Stimulated activated naive CD8-positive, alpha-beta T cell treated with anti-CD3 and anti-CD28 coated beads, Interleukin-15, amount 100 ng/mL, for 72 hours (primary cell): ENCODE data around the gene TBL1XR1.
"Not testable (repeated sequence)": the region's sequence is repeated elsewhere in the genome, so short reads cannot be mapped to it uniquely, and the experiment has no call there.

Experiments used
- ATAC-seq: fragments of 150-1000 bp; cut with Tn5 transposase; 2 replicates; pipeline ENCODE4 v1.10.0; 2021; ENCODE audit warnings: mild to moderate bottlenecking, moderate library complexity
- DNase-seq, 2 donors: peaks; one replicate each; pipeline ENCODE4 v3.0.0; 2021 to 2022
- H3K27ac Mint-ChIP-seq, 2 donors: one replicate each; pipeline ENCODE4 v1.8.0; 2022; ENCODE audit warnings: mild to moderate bottlenecking in 2 of 2, mixed read lengths in 2 of 2, moderate library complexity in 2 of 2
- H3K27me3 Mint-ChIP-seq: one replicate; pipeline ENCODE4 v1.8.0; 2022; ENCODE audit warnings: mixed read lengths
- H3K4me1 Mint-ChIP-seq: one replicate; pipeline ENCODE4 v1.8.0; 2022; ENCODE audit warnings: mild to moderate bottlenecking, mixed read lengths
- H3K4me3 Mint-ChIP-seq, 2 donors: one replicate each; pipeline ENCODE4 v1.8.0; 2022; ENCODE audit warnings: mild to moderate bottlenecking in 2 of 2, mixed read lengths in 2 of 2, moderate library complexity in 1 of 2
- H3K9me3 Mint-ChIP-seq, 2 donors: one replicate each; pipeline ENCODE4 v1.8.0; 2022; ENCODE audit warnings: mixed read lengths in 2 of 2

The TBL1XR1 gene

GRCh38 chr3:177041021-177041729, 156.1 kb downstream of the TBL1XR1 start:
- DNase-seq = no peak
- Mint-ChIP-seq H3K9me3 (peaks cover 7 to 8% of the 10 kb centered on the region in 2 donors), H3K27ac (no peak overlapping the region), H3K4me3 (no peak overlapping the region), H3K4me1 (peaks cover 44% of the 10 kb centered on the region), H3K27me3 (no peaks in the 10 kb centered on the region)
- ATAC-seq = no peak

- Mint-ChIP-seq H3K27me3 (no peaks in the 10 kb centered on the region), H3K9me3 (peaks cover 7 to 8% of the 10 kb centered on the region in 2 donors), H3K4me3 (no peak overlapping the region), H3K27ac (peak overlapping the region; percentile 30 to 55), H3K4me1 (peaks cover 57% of the 10 kb centered on the region)
- DNase-seq = no peak
- ATAC-seq = no peak
Observed at GRCh38 chr3:177039490-177040274, 157.6 kb downstream of the TBL1XR1 start.

- Mint-ChIP-seq H3K4me1 (peaks cover 49% of the 10 kb centered on the region), H3K27me3 (no peaks in the 10 kb centered on the region), H3K9me3 (no peaks in the 10 kb centered on the region), H3K4me3 (no peak overlapping the region), H3K27ac (no peak overlapping the region)
- ATAC-seq = no peak
- DNase-seq = no peak
Observed at GRCh38 chr3:177037241-177037640, 160.0 kb downstream of the TBL1XR1 start.

GRCh38 chr3:177035676-177036075, 161.6 kb downstream of the TBL1XR1 start:
- Mint-ChIP-seq H3K9me3 (no peaks in the 10 kb centered on the region), H3K4me1 (peaks cover 37% of the 10 kb centered on the region), H3K4me3 (no peak overlapping the region), H3K27ac (peak overlapping the region in 1 of 2 donors; percentile 91), H3K27me3 (no peaks in the 10 kb centered on the region)
- ATAC-seq (no peak), DNase-seq (no peak)

- Mint-ChIP-seq H3K9me3 (no peaks in the 10 kb centered on the region), H3K27me3 (no peaks in the 10 kb centered on the region), H3K4me3 (no peak overlapping the region), H3K4me1 (peaks cover 30% of the 10 kb centered on the region), H3K27ac (peak overlapping the region in 1 of 2 donors; percentile 91)
- ATAC-seq (no peak), DNase-seq (no peak)
Observed at GRCh38 chr3:177034832-177035475, 162.3 kb downstream of the TBL1XR1 start.

- Mint-ChIP-seq H3K9me3 (no peaks in the 10 kb centered on the region), H3K4me1 (no peaks in the 10 kb centered on the region), H3K4me3 (no peak overlapping the region), H3K27ac (no peak overlapping the region), H3K27me3 (no peaks in the 10 kb centered on the region)
- DNase-seq (no peak), ATAC-seq (no peak)
Observed at GRCh38 chr3:177026505-177027277, 170.6 kb downstream of the TBL1XR1 start.

GRCh38 chr3:177015881-177016280, 181.4 kb downstream of the TBL1XR1 start:
- H3K4me1 Mint-ChIP-seq = no peaks in the 10 kb centered on the region
- no peaks in the 10 kb centered on the region for H3K27me3 Mint-ChIP-seq
- DNase-seq (no peak), ATAC-seq (no peak)
- peaks cover 4 to 6% of the 10 kb centered on the region in 2 donors for H3K9me3 Mint-ChIP-seq
- no peak overlapping the region for H3K4me3 Mint-ChIP-seq
- H3K27ac Mint-ChIP-seq = no peak overlapping the region

- Mint-ChIP-seq H3K27ac (peak overlapping the region in 1 of 2 donors; percentile 44), H3K4me3 (no peak overlapping the region), H3K27me3 (no peaks in the 10 kb centered on the region), H3K9me3 (peaks cover 3 to 4% of the 10 kb centered on the region in 2 donors), H3K4me1 (no peaks in the 10 kb centered on the region)
- DNase-seq (no peak), ATAC-seq (no peak)
Observed at GRCh38 chr3:177013681-177014280, 183.5 kb downstream of the TBL1XR1 start.

- no peak overlapping the region for H3K27ac Mint-ChIP-seq
- no peaks in the 10 kb centered on the region for H3K4me1 Mint-ChIP-seq
- no peak overlapping the region for H3K4me3 Mint-ChIP-seq
- ATAC-seq (no peak), DNase-seq (no peak)
- peaks cover 25 to 39% of the 10 kb centered on the region in 2 donors for H3K9me3 Mint-ChIP-seq
- H3K27me3 Mint-ChIP-seq = no peaks in the 10 kb centered on the region
Observed at GRCh38 chr3:177005718-177006405, 191.4 kb downstream of the TBL1XR1 start.

GRCh38 chr3:177000159-177000558, 197.1 kb downstream of the TBL1XR1 start:
- not testable (repeated sequence) for H3K4me3 Mint-ChIP-seq, H3K4me1 Mint-ChIP-seq, DNase-seq, H3K27me3 Mint-ChIP-seq, ATAC-seq, H3K27ac Mint-ChIP-seq
- H3K9me3 Mint-ChIP-seq = peaks cover 12 to 13% of the 10 kb centered on the region in 2 donors

- H3K4me3 Mint-ChIP-seq = no peak overlapping the region
- no peaks in the 10 kb centered on the region for H3K27me3 Mint-ChIP-seq
- H3K27ac Mint-ChIP-seq = no peak overlapping the region
- no peaks in the 10 kb centered on the region for H3K4me1 Mint-ChIP-seq
- DNase-seq (no peak), ATAC-seq (no peak)
- H3K9me3 Mint-ChIP-seq = peaks cover 12 to 15% of the 10 kb centered on the region in 2 donors
Observed at GRCh38 chr3:176995946-176996345, 201.3 kb downstream of the TBL1XR1 start.

GRCh38 chr3:176994891-176995781, 202.1 kb downstream of the TBL1XR1 start:
- ATAC-seq = peak; percentile 81
- DNase-seq = peak in 1 of 2 donors; percentile 23
- Mint-ChIP-seq H3K4me1 (no peaks in the 10 kb centered on the region), H3K27ac (no peak overlapping the region), H3K4me3 (no peak overlapping the region), H3K9me3 (peaks cover 5 to 8% of the 10 kb centered on the region in 2 donors), H3K27me3 (no peaks in the 10 kb centered on the region)

GRCh38 chr3:176994393-176994792, 202.9 kb downstream of the TBL1XR1 start:
- Mint-ChIP-seq H3K27me3 (no peaks in the 10 kb centered on the region), H3K4me3 (no peak overlapping the region), H3K9me3 (peaks cover 5 to 8% of the 10 kb centered on the region in 2 donors), H3K4me1 (no peaks in the 10 kb centered on the region), H3K27ac (no peak overlapping the region)
- DNase-seq (no peak), ATAC-seq (no peak)

GRCh38 chr3:176992978-176993377, 204.3 kb downstream of the TBL1XR1 start:
- H3K27me3 Mint-ChIP-seq = no peaks in the 10 kb centered on the region
- H3K4me1 Mint-ChIP-seq = no peaks in the 10 kb centered on the region
- H3K4me3 Mint-ChIP-seq = no peak overlapping the region
- DNase-seq (no peak), ATAC-seq (no peak)
- no peak overlapping the region for H3K27ac Mint-ChIP-seq
- peaks cover 5 to 8% of the 10 kb centered on the region in 2 donors for H3K9me3 Mint-ChIP-seq
